IMR-90 (cell line): ENCODE results near the gene GALNT13. TPM values are rescaled to one million over a fixed set of nuclear protein-coding genes. Genes with fewer than 3 reads are reported as not detected.

Source experiments
- ATAC-seq: fragments of 200-7000 bp; cut with Tn5 transposase; 2 replicates; pipeline ENCODE4 v1.9.1; 2020; ENCODE audit warnings: low read depth, mild to moderate bottlenecking, moderate library complexity
- BruUV-seq: library from RNA; stranded (reverse); fragments of 400-500 nt; replicated peaks from 2 replicates; lab custom pipeline; 2021; lab: Mats Ljungman, UMichigan
- CTCF ChIA-PET: fragments of 300-600 bp; formaldehyde crosslinking; extraction: SDS; loops from one replicate; lab custom pipeline; 2021; ENCODE audit warnings: antibody characterized with exemption; lab: Yijun Ruan, JAX
- POLR2A ChIA-PET: fragments of 300-600 bp; sonication (Branson Sonifier 250); formaldehyde crosslinking; loops from one replicate; lab custom pipeline; 2022; ENCODE audit warnings: antibody characterized with exemption; ENCODE audit not compliant: unreplicated experiment; lab: Charles Lee
- DNase-seq: peaks from one replicate; pipeline ENCODE4 v3.0.0; 2013
- H2AFZ ChIP-seq: replicated peaks from 2 replicates; pipeline ENCODE3; 2013; ENCODE audit warnings: low read length, mild to moderate bottlenecking; ENCODE audit not compliant: poor library complexity
- H2AK5ac ChIP-seq: 2 replicates; pipeline ENCODE4 v1.6.1; 2013; ENCODE audit warnings: low read depth, low read length, inconsistent platforms
- H2AK9ac ChIP-seq: replicated peaks from 2 replicates; pipeline ENCODE3; 2013; ENCODE audit warnings: mild to moderate bottlenecking, low read depth, low read length, moderate library complexity; ENCODE audit not compliant: poor library complexity
- H2BK120ac ChIP-seq: 2 replicates; pipeline ENCODE4 v1.6.1; 2013; ENCODE audit warnings: low read depth, low read length, inconsistent platforms
- H2BK15ac ChIP-seq: 3 replicates; pipeline ENCODE4 v1.6.1; 2013; ENCODE audit warnings: low read depth, low read length, inconsistent platforms
- H2BK20ac ChIP-seq: 2 replicates; pipeline ENCODE4 v1.6.1; 2013; ENCODE audit warnings: low read depth, mild to moderate bottlenecking, inconsistent platforms, low read length, moderate library complexity
- H2BK5ac ChIP-seq: 2 replicates; pipeline ENCODE4 v1.6.1; 2013; ENCODE audit warnings: mild to moderate bottlenecking, low read depth, low read length, inconsistent platforms; ENCODE audit not compliant: poor library complexity, severe bottlenecking
- H3K14ac ChIP-seq: replicated peaks from 2 replicates; pipeline ENCODE4 v1.6.1; 2013; ENCODE audit warnings: low read depth, low read length, inconsistent platforms
- H3K18ac ChIP-seq: 2 replicates; pipeline ENCODE4 v1.6.1; 2013; ENCODE audit warnings: low read depth, low read length, control low read depth
- H3K23ac ChIP-seq: 2 replicates; pipeline ENCODE4 v1.6.1; 2013; ENCODE audit warnings: low read depth, low read length, inconsistent platforms
- H3K27ac ChIP-seq: 2 replicates; pipeline ENCODE4 v1.5.1; 2013; ENCODE audit warnings: mild to moderate bottlenecking, control low read depth, low read length; ENCODE audit not compliant: insufficient read depth
- H3K27me3 ChIP-seq: 2 replicates; pipeline ENCODE4 v1.6.1; 2013; ENCODE audit warnings: low read length; ENCODE audit not compliant: control insufficient read depth, insufficient read depth
- H3K36me3 ChIP-seq: 2 replicates; pipeline ENCODE4 v1.6.1; 2013; ENCODE audit warnings: low read length, mixed read lengths; ENCODE audit not compliant: control insufficient read depth, insufficient read depth
- H3K4ac ChIP-seq: 2 replicates; pipeline ENCODE4 v1.6.1; 2013; ENCODE audit warnings: low read depth, low read length, inconsistent platforms
- H3K4me1 ChIP-seq: 2 replicates; pipeline ENCODE4 v1.6.1; 2013; ENCODE audit warnings: low read length, mixed read lengths; ENCODE audit not compliant: control insufficient read depth, insufficient read depth
- H3K4me2 ChIP-seq: 2 replicates; pipeline ENCODE4 v1.6.1; 2013; ENCODE audit warnings: low read depth, mild to moderate bottlenecking, control low read depth, low read length, moderate library complexity
- H3K4me3 ChIP-seq: 2 replicates; pipeline ENCODE4 v1.5.1; 2013; ENCODE audit warnings: low read depth, mild to moderate bottlenecking, control low read depth, low read length, moderate library complexity; ENCODE audit not compliant: insufficient read depth
- H3K56ac ChIP-seq: 2 replicates; pipeline ENCODE4 v1.6.1; 2013; ENCODE audit warnings: low read length, inconsistent platforms; ENCODE audit not compliant: insufficient read depth; ENCODE audit errors: extremely low read depth
- H3K79me1 ChIP-seq, 2 experiments: 2 replicates each; pipeline ENCODE4 v1.6.1; 2013; ENCODE audit warnings: low read length in 2 of 2, inconsistent platforms in 1 of 2, low read depth in 1 of 2
- H3K9ac ChIP-seq: 2 replicates; pipeline ENCODE4 v1.6.1; 2013; ENCODE audit warnings: low read depth, low read length, control low read depth
- H3K9me1 ChIP-seq: 2 replicates; pipeline ENCODE4 v1.6.1; 2013; ENCODE audit warnings: low read length, inconsistent platforms; ENCODE audit not compliant: insufficient read depth
- H3K9me3 ChIP-seq: 2 replicates; pipeline ENCODE4 v1.6.1; 2013; ENCODE audit warnings: low read length; ENCODE audit not compliant: control insufficient read depth, insufficient read depth
- H4K20me1 ChIP-seq: 2 replicates; pipeline ENCODE4 v1.6.1; 2013; ENCODE audit warnings: low read length, inconsistent platforms; ENCODE audit not compliant: insufficient read depth
- H4K5ac ChIP-seq: 2 replicates; pipeline ENCODE4 v1.6.1; 2013; ENCODE audit warnings: mild to moderate bottlenecking, low read depth, low read length, control low read depth
- H4K8ac ChIP-seq, 2 experiments: 2 replicates each; pipeline ENCODE4 v1.6.1; 2013; ENCODE audit warnings: low read depth in 2 of 2, low read length in 2 of 2, control low read depth in 1 of 2, inconsistent platforms in 1 of 2
- H4K91ac ChIP-seq: 2 replicates; pipeline ENCODE4 v1.6.1; 2013; ENCODE audit warnings: low read depth, low read length, inconsistent platforms; ENCODE audit not compliant: insufficient read depth
- BHLHE40 ChIP-seq: fragments of 150-350 bp; IDR thresholded peaks from 2 replicates; pipeline ENCODE4 v1.6.1; 2016; ENCODE audit warnings: mild to moderate bottlenecking, low read depth, low read length
- CHD1 ChIP-seq: IDR thresholded peaks from 2 replicates; pipeline ENCODE4 v1.6.1; 2012; ENCODE audit warnings: low read depth, low read length, improper control_type of control experiment
- FOS ChIP-seq: fragments of 150-350 bp; IDR thresholded peaks from 2 replicates; pipeline ENCODE4 v1.6.1; 2016; ENCODE audit warnings: low read depth, low read length
- MAFK ChIP-seq: IDR thresholded peaks from 2 replicates; pipeline ENCODE4 v1.6.1; 2012; ENCODE audit warnings: low read depth, low read length, improper control_type of control experiment
- MAZ ChIP-seq: IDR thresholded peaks from 2 replicates; pipeline ENCODE4 v1.6.1; 2012; ENCODE audit warnings: low read depth, mild to moderate bottlenecking, low read length, improper control_type of control experiment, moderate library complexity, borderline replicate concordance
- MXI1 ChIP-seq: IDR thresholded peaks from 2 replicates; pipeline ENCODE4 v1.6.1; 2012; ENCODE audit warnings: low read depth, mild to moderate bottlenecking, low read length, moderate library complexity, borderline replicate concordance
- POLR2A ChIP-seq: IDR thresholded peaks from 2 replicates; pipeline ENCODE4 v1.6.1; 2012; ENCODE audit warnings: mild to moderate bottlenecking, low read depth, low read length
- RAD21 ChIP-seq: IDR thresholded peaks from 2 replicates; pipeline ENCODE4 v1.6.1; 2012; ENCODE audit warnings: low read length, improper control_type of control experiment
- RCOR1 ChIP-seq: IDR thresholded peaks from 2 replicates; pipeline ENCODE4 v1.6.1; 2012; ENCODE audit warnings: mild to moderate bottlenecking, low read length, improper control_type of control experiment; ENCODE audit not compliant: insufficient replicate concordance
- RFX5 ChIP-seq: IDR thresholded peaks from 2 replicates; pipeline ENCODE4 v1.8.0; 2012; ENCODE audit warnings: low read depth, mild to moderate bottlenecking, low read length, moderate library complexity
- SMC3 ChIP-seq: fragments of 150-350 bp; IDR thresholded peaks from 2 replicates; pipeline ENCODE4 v1.6.1; 2016; ENCODE audit warnings: low read depth, mild to moderate bottlenecking, antibody characterized with exemption, low read length, moderate library complexity
- dilution Hi-C: fragments of 300-500 bp; cut with HindIII; formaldehyde crosslinking; loops from one replicate; pipeline ENCODE4 v1.14.3; 2018; ENCODE audit warnings: low sequenced_read_pairs; ENCODE audit not compliant: unreplicated experiment
- in situ Hi-C: fragments of 300-500 bp; cut with MboI; formaldehyde crosslinking; loops from 3 replicates; pipeline ENCODE4 v1.14.3; 2019; ENCODE audit warnings: low sequenced_read_pairs, inconsistent platforms, mixed read lengths
- intact Hi-C: fragments of 100-400 bp; cut with micrococcal nuclease; formaldehyde crosslinking; loops from 2 replicates; pipeline ENCODE4 v1.10.0; 2022
- polyA plus RNA-seq, 3 experiments: library from polyadenylated mRNA; depleted of rRNA; stranded (reverse); fragments of >200 nt; gene quantifications; 2 replicates each; pipeline ENCODE4 v1.2.3, GENCODE V29; 2012; ENCODE audit warnings: low replicate concordance in 1 of 3
- total RNA-seq: library from RNA; depleted of rRNA; stranded (reverse); fragments of >200 nt; gene quantifications from 2 replicates; pipeline ENCODE4 v1.2.3, GENCODE V29; 2012
- TF ChIP-seq, protein P1 (sequence below): conservative IDR thresholded peaks from 2 replicates; pipeline ENCODE4 v1.5.1; 2012; ENCODE audit warnings: mild to moderate bottlenecking, low read depth, low read length, improper control_type of control experiment
- TF ChIP-seq, protein P2 (sequence below): fragments of 150-350 bp; IDR thresholded peaks from 2 replicates; pipeline ENCODE4 v1.6.1; 2017; ENCODE audit warnings: mild to moderate bottlenecking, antibody characterized with exemption, low read length, low read depth

The GALNT13 gene
- total and polyA plus RNA-seq, 2 of the 4 experiments (the other 2 are of a cell fraction) = 0.03 TPM; not detected in 1

DNA sequence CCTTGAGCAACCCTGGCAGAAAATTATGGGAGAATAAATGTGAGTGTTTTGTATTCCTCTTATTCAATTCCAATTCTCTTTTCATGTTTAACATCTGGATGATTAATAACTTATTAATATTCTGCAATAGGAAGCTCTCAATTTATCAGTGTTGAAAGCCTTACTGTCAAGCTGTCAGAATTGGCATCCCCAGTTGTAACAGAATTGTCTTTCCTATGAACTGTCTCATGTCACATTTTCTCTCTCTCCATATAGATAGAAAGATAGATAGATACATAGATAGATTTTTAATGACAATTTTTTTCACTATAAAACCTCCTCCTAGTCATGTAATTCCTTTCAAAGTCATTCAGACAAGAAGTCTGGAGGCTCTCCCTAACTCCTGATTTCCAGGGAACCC lies 331.5 kb downstream of the GALNT13 start:
- dilution Hi-C loops = no loop called here
- no peak overlapping the region for H3K56ac ChIP-seq
- H3K14ac ChIP-seq = no peak overlapping the region
- no peaks in the 10 kb centered on the region for H4K20me1 ChIP-seq
- no peak overlapping the region for H4K8ac ChIP-seq
- ATAC-seq = no peak
- no peak overlapping the region for H2BK5ac ChIP-seq
- H3K27me3 ChIP-seq = no peaks in the 10 kb centered on the region
- no peaks in the 10 kb centered on the region for H3K9me1 ChIP-seq
- no peak overlapping the region for H2BK120ac ChIP-seq
- H4K5ac ChIP-seq = no peak overlapping the region
- H2BK20ac ChIP-seq = no peak overlapping the region
- H3K27ac ChIP-seq = no peak overlapping the region
- H3K4me3 ChIP-seq = no peak overlapping the region
- no peak overlapping the region for H3K23ac ChIP-seq
- TF ChIP-seq MAZ (no peak), RCOR1 (no peak), CHD1 (no peak), POLR2A (no peak), FOS (no peak), MXI1 (no peak), SMC3 (no peak), RAD21 (no peak), BHLHE40 (no peak), RFX5 (no peak), MAFK (no peak)
- TF ChIP-seq, protein P1, sequence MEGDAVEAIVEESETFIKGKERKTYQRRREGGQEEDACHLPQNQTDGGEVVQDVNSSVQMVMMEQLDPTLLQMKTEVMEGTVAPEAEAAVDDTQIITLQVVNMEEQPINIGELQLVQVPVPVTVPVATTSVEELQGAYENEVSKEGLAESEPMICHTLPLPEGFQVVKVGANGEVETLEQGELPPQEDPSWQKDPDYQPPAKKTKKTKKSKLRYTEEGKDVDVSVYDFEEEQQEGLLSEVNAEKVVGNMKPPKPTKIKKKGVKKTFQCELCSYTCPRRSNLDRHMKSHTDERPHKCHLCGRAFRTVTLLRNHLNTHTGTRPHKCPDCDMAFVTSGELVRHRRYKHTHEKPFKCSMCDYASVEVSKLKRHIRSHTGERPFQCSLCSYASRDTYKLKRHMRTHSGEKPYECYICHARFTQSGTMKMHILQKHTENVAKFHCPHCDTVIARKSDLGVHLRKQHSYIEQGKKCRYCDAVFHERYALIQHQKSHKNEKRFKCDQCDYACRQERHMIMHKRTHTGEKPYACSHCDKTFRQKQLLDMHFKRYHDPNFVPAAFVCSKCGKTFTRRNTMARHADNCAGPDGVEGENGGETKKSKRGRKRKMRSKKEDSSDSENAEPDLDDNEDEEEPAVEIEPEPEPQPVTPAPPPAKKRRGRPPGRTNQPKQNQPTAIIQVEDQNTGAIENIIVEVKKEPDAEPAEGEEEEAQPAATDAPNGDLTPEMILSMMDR = no peak
- TF ChIP-seq, protein P2, sequence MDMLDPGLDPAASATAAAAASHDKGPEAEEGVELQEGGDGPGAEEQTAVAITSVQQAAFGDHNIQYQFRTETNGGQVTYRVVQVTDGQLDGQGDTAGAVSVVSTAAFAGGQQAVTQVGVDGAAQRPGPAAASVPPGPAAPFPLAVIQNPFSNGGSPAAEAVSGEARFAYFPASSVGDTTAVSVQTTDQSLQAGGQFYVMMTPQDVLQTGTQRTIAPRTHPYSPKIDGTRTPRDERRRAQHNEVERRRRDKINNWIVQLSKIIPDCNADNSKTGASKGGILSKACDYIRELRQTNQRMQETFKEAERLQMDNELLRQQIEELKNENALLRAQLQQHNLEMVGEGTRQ = no peak
- H2AFZ ChIP-seq = no peak overlapping the region
- H3K18ac ChIP-seq = no peak overlapping the region
- no peak for DNase-seq
- BruUV-seq = no TSS peak
- H2BK15ac ChIP-seq = no peak overlapping the region
- H2AK9ac ChIP-seq = no peak overlapping the region
- H3K9ac ChIP-seq = no peak overlapping the region
- H3K4me1 ChIP-seq = no peaks in the 10 kb centered on the region
- H3K4ac ChIP-seq = no peak overlapping the region
- CTCF ChIA-PET = no interaction called here
- no peak overlapping the region for H4K91ac ChIP-seq
- in situ Hi-C loops = no loop called here
- POLR2A ChIA-PET = no interaction called here
- H3K9me3 ChIP-seq = 0 out of 2 replicates have a peak, but pooled peaks cover 1% of the 10 kb centered on the region
- H3K4me2 ChIP-seq = no peak overlapping the region
- H3K36me3 ChIP-seq = no peaks in the 10 kb centered on the region
- intact Hi-C loops = no loop called here
- H2AK5ac ChIP-seq = no peak overlapping the region
- no peaks in the 10 kb centered on the region for H3K79me1 ChIP-seq
